GM18499 (cell line): ENCODE data around the gene LRRC7.

Source experiments
- ATAC-seq: cut with Tn5 transposase; IDR thresholded peaks from one replicate; pipeline ENCODE4 v1.9.1; 2021; ENCODE audit warnings: moderate number of reproducible peaks; ENCODE audit not compliant: insufficient read depth, unreplicated experiment

The LRRC7 gene

GRCh38 chr1:70072231-70072751 lies 504.6 kb downstream of the LRRC7 start:
- ATAC-seq: no peak

- no peak for ATAC-seq
Measured at GRCh38 chr1:70075761-70076160, 508.0 kb downstream of the LRRC7 start.

GRCh38 chr1:70077066-70077465 lies 509.3 kb downstream of the LRRC7 start:
- ATAC-seq: no peak

GRCh38 chr1:70079546-70079945 lies 511.8 kb downstream of the LRRC7 start:
- ATAC-seq: no peak

- ATAC-seq: peak; percentile 49
Measured at GRCh38 chr1:70083519-70083918, 515.8 kb downstream of the LRRC7 start.

GRCh38 chr1:70084314-70084915 lies 516.7 kb downstream of the LRRC7 start:
- ATAC-seq: no peak

- ATAC-seq: no peak
Measured at GRCh38 chr1:70085521-70085920, 517.8 kb downstream of the LRRC7 start.

- no peak for ATAC-seq
Measured at GRCh38 chr1:70086897-70087296, 519.2 kb downstream of the LRRC7 start.

- ATAC-seq: no peak
Measured at GRCh38 chr1:70090141-70090540, 522.4 kb downstream of the LRRC7 start.

GRCh38 chr1:70090875-70091274 lies 523.2 kb downstream of the LRRC7 start:
- ATAC-seq: no peak

GRCh38 chr1:70091811-70092210 lies 524.1 kb downstream of the LRRC7 start:
- ATAC-seq: no peak

- ATAC-seq: no peak
Measured at GRCh38 chr1:70092526-70092925, 524.8 kb downstream of the LRRC7 start.

- ATAC-seq: no peak
Measured at GRCh38 chr1:70093250-70093975, 525.7 kb downstream of the LRRC7 start.

- no peak for ATAC-seq
Measured at GRCh38 chr1:70101231-70101630, 533.5 kb downstream of the LRRC7 start.

GRCh38 chr1:70101774-70102173 lies 534.1 kb downstream of the LRRC7 start:
- ATAC-seq: no peak

- ATAC-seq: no peak
Measured at GRCh38 chr1:70103770-70104169, 536.0 kb downstream of the LRRC7 start.

GRCh38 chr1:70109241-70109640 lies 541.5 kb downstream of the LRRC7 start:
- ATAC-seq: no peak

- no peak for ATAC-seq
Measured at GRCh38 chr1:70112838-70113237, 545.1 kb downstream of the LRRC7 start.

GRCh38 chr1:70115315-70115714 lies 547.6 kb downstream of the LRRC7 start:
- ATAC-seq: no peak

- no peak for ATAC-seq
Measured at GRCh38 chr1:70117046-70117445, 549.3 kb downstream of the LRRC7 start.

- ATAC-seq: no peak
Measured at GRCh38 chr1:70134148-70134547, 566.4 kb downstream of the LRRC7 start.

- ATAC-seq: no peak
Measured at GRCh38 chr1:70140343-70140742, 572.6 kb downstream of the LRRC7 start.
